ENCODE results near the gene GSTA3. TPM values are rescaled to one million over a fixed set of nuclear protein-coding genes. Genes with fewer than 3 reads are reported as not detected.
"Not testable (repeated sequence)": the region's sequence is repeated elsewhere in the genome, so short reads cannot be mapped to it uniquely, and the experiment has no call there.

The GSTA3 gene
- polyA plus RNA-seq, 2 donors, result 0.13 TPM; not detected in 1

- H3K4me3 ChIP-seq (ENCODE audit: low read depth in 1 of 2, low read length in 2 of 2); H3K27me3 ChIP-seq (ENCODE audit: control insufficient read depth in 1 of 2, insufficient read depth in 2 of 2, low read length in 2 of 2); H3K36me3 ChIP-seq (ENCODE audit: control insufficient read depth in 2 of 2, insufficient read depth in 2 of 2, low read length in 1 of 2); H3K9me3 ChIP-seq (ENCODE audit: control insufficient read depth in 2 of 2, insufficient read depth in 1 of 2, low read depth in 1 of 2, low read length in 1 of 2): not testable (repeated sequence)
- Histone ChIP-seq H3K27ac (ENCODE audit: low read depth in 2 of 2, low read length in 1 of 2) (peak overlapping the region in 1 of 2 donors; percentile 4), H3K4me1 (ENCODE audit: control insufficient read depth in 2 of 2, insufficient read depth in 2 of 2, low read length in 1 of 2) (peaks cover 2 to 15% of the 10 kb centered on the region in 2 donors)
- 56% methylated on average over 1 of the region's 1 CpG for WGBS, 2 donors
Measured at GRCh38 chr6:52918771-52919170, 9.3 kb upstream of the GSTA3 start.

- H3K4me3 ChIP-seq (ENCODE audit: low read depth in 1 of 2, low read length in 2 of 2); H3K27me3 ChIP-seq (ENCODE audit: control insufficient read depth in 1 of 2, insufficient read depth in 2 of 2, low read length in 2 of 2); H3K27ac ChIP-seq (ENCODE audit: low read depth in 2 of 2, low read length in 1 of 2); H3K36me3 ChIP-seq (ENCODE audit: control insufficient read depth in 2 of 2, insufficient read depth in 2 of 2, low read length in 1 of 2); H3K9me3 ChIP-seq (ENCODE audit: control insufficient read depth in 2 of 2, insufficient read depth in 1 of 2, low read depth in 1 of 2, low read length in 1 of 2): not testable (repeated sequence)
- H3K4me1 ChIP-seq (ENCODE audit: control insufficient read depth in 2 of 2, insufficient read depth in 2 of 2, low read length in 1 of 2), result peaks cover 2 to 15% of the 10 kb centered on the region in 2 donors
- WGBS, 2 donors, result 54 to 57% methylated on average over 9 of the region's 9 CpGs
Measured at GRCh38 chr6:52918027-52918686, 8.7 kb upstream of the GSTA3 start.

GRCh38 chr6:52914516-52914915 is 5.0 kb upstream of the GSTA3 start:
- H3K9me3 ChIP-seq (ENCODE audit: control insufficient read depth in 2 of 2, insufficient read depth in 1 of 2, low read depth in 1 of 2, low read length in 1 of 2), result no peaks in the 10 kb centered on the region
- H3K4me1 ChIP-seq (ENCODE audit: control insufficient read depth in 2 of 2, insufficient read depth in 2 of 2, low read length in 1 of 2), result peaks cover 0 to 2% of the 10 kb centered on the region in 2 donors

DNA sequence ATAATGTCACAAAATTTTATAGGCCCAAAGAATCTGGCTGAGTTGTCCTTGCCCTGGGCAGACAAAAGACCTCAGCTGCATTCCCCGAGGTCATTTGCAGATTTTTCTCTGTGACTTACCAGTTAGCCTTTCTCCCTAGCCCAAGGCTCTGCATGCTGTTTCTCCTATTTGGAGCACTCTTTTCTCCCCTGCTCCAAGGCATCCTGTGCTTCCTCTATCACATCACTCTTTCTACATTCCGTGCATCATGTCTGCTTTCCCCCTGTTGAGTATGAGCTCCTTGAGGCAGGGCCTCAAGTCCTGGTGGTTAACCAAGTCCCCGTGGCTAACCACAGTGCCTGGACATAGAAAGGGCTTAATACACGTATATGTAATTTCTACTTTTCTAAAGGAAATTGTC is 593 bp upstream of the GSTA3 start:
- 76 to 84% methylated on average over 4 of the region's 4 CpGs for WGBS, 2 donors
- Histone ChIP-seq H3K4me3 (ENCODE audit: low read depth in 1 of 2, low read length in 2 of 2) (no peak overlapping the region), H3K36me3 (ENCODE audit: control insufficient read depth in 2 of 2, insufficient read depth in 2 of 2, low read length in 1 of 2) (no peaks in the 10 kb centered on the region), H3K27ac (ENCODE audit: low read depth in 2 of 2, low read length in 1 of 2) (no peak overlapping the region), H3K9me3 (ENCODE audit: control insufficient read depth in 2 of 2, insufficient read depth in 1 of 2, low read depth in 1 of 2, low read length in 1 of 2) (no peaks in the 10 kb centered on the region), H3K27me3 (ENCODE audit: control insufficient read depth in 1 of 2, insufficient read depth in 2 of 2, low read length in 2 of 2) (no peaks in the 10 kb centered on the region), H3K4me1 (ENCODE audit: control insufficient read depth in 2 of 2, insufficient read depth in 2 of 2, low read length in 1 of 2) (no peaks in the 10 kb centered on the region)

More at GRCh38 chr6:52914516-52914915, 5.0 kb upstream of the GSTA3 start:
- no peaks in the 10 kb centered on the region for H3K27me3 ChIP-seq (ENCODE audit: control insufficient read depth in 1 of 2, insufficient read depth in 2 of 2, low read length in 2 of 2)
- H3K4me3 ChIP-seq (ENCODE audit: low read depth in 1 of 2, low read length in 2 of 2), result no peak overlapping the region
- no peak overlapping the region for H3K27ac ChIP-seq (ENCODE audit: low read depth in 2 of 2, low read length in 1 of 2)
- H3K36me3 ChIP-seq (ENCODE audit: control insufficient read depth in 2 of 2, insufficient read depth in 2 of 2, low read length in 1 of 2), result no peaks in the 10 kb centered on the region

GRCh38 chr6:52909131-52909530 is 367 bp downstream of the GSTA3 start:
- WGBS, 2 donors, result 62 to 65% methylated on average over 3 of the region's 3 CpGs
- Histone ChIP-seq H3K27ac (ENCODE audit: low read depth in 2 of 2, low read length in 1 of 2) (no peak overlapping the region), H3K9me3 (ENCODE audit: control insufficient read depth in 2 of 2, insufficient read depth in 1 of 2, low read depth in 1 of 2, low read length in 1 of 2) (no peaks in the 10 kb centered on the region), H3K36me3 (ENCODE audit: control insufficient read depth in 2 of 2, insufficient read depth in 2 of 2, low read length in 1 of 2) (no peaks in the 10 kb centered on the region), H3K27me3 (ENCODE audit: control insufficient read depth in 1 of 2, insufficient read depth in 2 of 2, low read length in 2 of 2) (no peaks in the 10 kb centered on the region), H3K4me3 (ENCODE audit: low read depth in 1 of 2, low read length in 2 of 2) (no peak overlapping the region), H3K4me1 (ENCODE audit: control insufficient read depth in 2 of 2, insufficient read depth in 2 of 2, low read length in 1 of 2) (no peaks in the 10 kb centered on the region)

DNA sequence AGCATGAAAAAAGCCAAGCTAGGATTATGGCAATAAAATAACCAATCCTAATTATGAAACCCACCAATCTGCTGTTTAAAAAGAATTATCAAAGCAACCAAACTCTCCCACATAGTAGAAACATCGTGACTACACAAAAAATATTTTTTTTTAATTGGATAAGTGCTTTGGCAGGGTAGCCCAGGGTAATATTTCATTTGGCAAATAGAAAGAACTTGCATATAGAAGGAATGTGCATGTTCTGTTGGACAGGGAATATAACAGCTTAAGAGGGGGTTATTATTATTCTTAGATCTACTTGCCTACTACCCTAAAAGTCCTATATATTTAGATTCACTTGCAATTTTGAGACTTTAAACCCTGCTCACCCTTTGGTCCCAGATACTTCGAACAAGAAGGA is 972 bp downstream of the GSTA3 start:
- Histone ChIP-seq H3K4me3 (ENCODE audit: low read depth in 1 of 2, low read length in 2 of 2) (no peak overlapping the region), H3K27me3 (ENCODE audit: control insufficient read depth in 1 of 2, insufficient read depth in 2 of 2, low read length in 2 of 2) (no peaks in the 10 kb centered on the region), H3K36me3 (ENCODE audit: control insufficient read depth in 2 of 2, insufficient read depth in 2 of 2, low read length in 1 of 2) (no peaks in the 10 kb centered on the region), H3K4me1 (ENCODE audit: control insufficient read depth in 2 of 2, insufficient read depth in 2 of 2, low read length in 1 of 2) (no peaks in the 10 kb centered on the region), H3K27ac (ENCODE audit: low read depth in 2 of 2, low read length in 1 of 2) (no peak overlapping the region), H3K9me3 (ENCODE audit: control insufficient read depth in 2 of 2, insufficient read depth in 1 of 2, low read depth in 1 of 2, low read length in 1 of 2) (no peaks in the 10 kb centered on the region)
- 59 to 63% methylated on average over 2 of the region's 2 CpGs for WGBS, 2 donors

- Histone ChIP-seq H3K27me3 (ENCODE audit: control insufficient read depth in 1 of 2, insufficient read depth in 2 of 2, low read length in 2 of 2) (no peaks in the 10 kb centered on the region), H3K27ac (ENCODE audit: low read depth in 2 of 2, low read length in 1 of 2) (no peak overlapping the region), H3K4me3 (ENCODE audit: low read depth in 1 of 2, low read length in 2 of 2) (no peak overlapping the region), H3K36me3 (ENCODE audit: control insufficient read depth in 2 of 2, insufficient read depth in 2 of 2, low read length in 1 of 2) (no peaks in the 10 kb centered on the region), H3K4me1 (ENCODE audit: control insufficient read depth in 2 of 2, insufficient read depth in 2 of 2, low read length in 1 of 2) (no peaks in the 10 kb centered on the region), H3K9me3 (ENCODE audit: control insufficient read depth in 2 of 2, insufficient read depth in 1 of 2, low read depth in 1 of 2, low read length in 1 of 2) (no peaks in the 10 kb centered on the region)
- 74% methylated on average over 6 of the region's 6 CpGs for WGBS, 2 donors
Measured at GRCh38 chr6:52904562-52905279, 4.8 kb downstream of the GSTA3 start.

- no peaks in the 10 kb centered on the region for H3K4me1 ChIP-seq (ENCODE audit: control insufficient read depth in 2 of 2, insufficient read depth in 2 of 2, low read length in 1 of 2)
- no peak overlapping the region for H3K4me3 ChIP-seq (ENCODE audit: low read depth in 1 of 2, low read length in 2 of 2)
- WGBS, 2 donors, result 79 to 86% methylated on average over 4 of the region's 4 CpGs
- H3K27me3 ChIP-seq (ENCODE audit: control insufficient read depth in 1 of 2, insufficient read depth in 2 of 2, low read length in 2 of 2), result no peaks in the 10 kb centered on the region
- H3K9me3 ChIP-seq (ENCODE audit: control insufficient read depth in 2 of 2, insufficient read depth in 1 of 2, low read depth in 1 of 2, low read length in 1 of 2), result no peaks in the 10 kb centered on the region
- no peak overlapping the region for H3K27ac ChIP-seq (ENCODE audit: low read depth in 2 of 2, low read length in 1 of 2)
- no peaks in the 10 kb centered on the region for H3K36me3 ChIP-seq (ENCODE audit: control insufficient read depth in 2 of 2, insufficient read depth in 2 of 2, low read length in 1 of 2)
Measured at GRCh38 chr6:52900536-52900935, 9.0 kb downstream of the GSTA3 start.

DNA sequence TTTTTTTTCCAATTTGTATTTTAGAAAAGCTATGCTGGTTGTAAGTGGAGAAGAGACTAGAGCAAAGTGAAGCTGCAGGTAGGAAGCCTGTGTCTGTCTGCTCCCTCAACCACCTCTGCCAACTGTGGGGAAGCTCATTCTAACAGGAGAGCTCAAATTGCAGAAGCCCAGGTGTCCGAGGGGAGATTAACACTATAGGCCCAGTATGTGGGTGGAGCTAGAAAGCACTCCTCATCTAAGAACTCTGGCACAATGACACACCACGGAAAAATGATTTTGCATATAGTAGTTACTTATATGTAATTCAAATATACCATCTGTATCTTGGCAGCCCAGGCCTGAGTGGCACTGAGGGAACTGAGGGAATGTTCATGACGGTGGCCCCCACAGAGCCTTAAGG is 13.7 kb downstream of the GSTA3 start:
- not testable (repeated sequence) for H3K4me1 ChIP-seq (ENCODE audit: control insufficient read depth in 2 of 2, insufficient read depth in 2 of 2, low read length in 1 of 2); H3K27me3 ChIP-seq (ENCODE audit: control insufficient read depth in 1 of 2, insufficient read depth in 2 of 2, low read length in 2 of 2); H3K27ac ChIP-seq (ENCODE audit: low read depth in 2 of 2, low read length in 1 of 2); H3K9me3 ChIP-seq (ENCODE audit: control insufficient read depth in 2 of 2, insufficient read depth in 1 of 2, low read depth in 1 of 2, low read length in 1 of 2); H3K36me3 ChIP-seq (ENCODE audit: control insufficient read depth in 2 of 2, insufficient read depth in 2 of 2, low read length in 1 of 2); H3K4me3 ChIP-seq (ENCODE audit: low read depth in 1 of 2, low read length in 2 of 2)
- 70 to 75% methylated on average over 3 of the region's 3 CpGs for WGBS, 2 donors

DNA sequence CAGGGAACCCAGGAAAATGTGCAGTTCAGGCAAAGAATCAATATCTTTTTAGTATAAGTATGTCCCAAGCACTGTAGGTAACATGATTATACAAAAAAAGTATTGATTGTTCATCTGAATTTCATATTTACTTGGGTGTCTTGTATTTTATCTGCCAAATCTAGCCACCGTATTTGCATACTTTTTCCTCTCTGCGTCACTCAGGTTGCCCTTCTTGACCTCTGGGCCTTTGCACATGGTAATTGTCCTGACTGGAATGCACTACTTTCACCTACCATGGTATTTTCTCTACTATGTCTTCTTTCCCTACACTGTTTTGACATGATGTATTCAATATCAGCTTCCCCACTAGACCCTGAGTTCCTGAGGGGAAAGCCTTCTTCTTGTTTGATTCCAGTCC is 15.2 kb downstream of the GSTA3 start:
- 75 to 89% methylated on average over 2 of the region's 2 CpGs for WGBS, 2 donors
- Histone ChIP-seq H3K9me3 (ENCODE audit: control insufficient read depth in 2 of 2, insufficient read depth in 1 of 2, low read depth in 1 of 2, low read length in 1 of 2) (no peaks in the 10 kb centered on the region), H3K4me1 (ENCODE audit: control insufficient read depth in 2 of 2, insufficient read depth in 2 of 2, low read length in 1 of 2) (no peaks in the 10 kb centered on the region), H3K27ac (ENCODE audit: low read depth in 2 of 2, low read length in 1 of 2) (no peak overlapping the region), H3K27me3 (ENCODE audit: control insufficient read depth in 1 of 2, insufficient read depth in 2 of 2, low read length in 2 of 2) (no peaks in the 10 kb centered on the region), H3K4me3 (ENCODE audit: low read depth in 1 of 2, low read length in 2 of 2) (no peak overlapping the region), H3K36me3 (ENCODE audit: control insufficient read depth in 2 of 2, insufficient read depth in 2 of 2, low read length in 1 of 2) (no peaks in the 10 kb centered on the region)

Data from esophagus (tissue), 2 donors.